Measurements from ENCODE around the gene SLC2A4RG. TPM values are rescaled to one million over a fixed set of nuclear protein-coding genes. Genes with fewer than 3 reads are reported as not detected.

SLC2A4RG gene
- total RNA-seq, 1 donor from 2014 or later: 69.6 TPM

DNA sequence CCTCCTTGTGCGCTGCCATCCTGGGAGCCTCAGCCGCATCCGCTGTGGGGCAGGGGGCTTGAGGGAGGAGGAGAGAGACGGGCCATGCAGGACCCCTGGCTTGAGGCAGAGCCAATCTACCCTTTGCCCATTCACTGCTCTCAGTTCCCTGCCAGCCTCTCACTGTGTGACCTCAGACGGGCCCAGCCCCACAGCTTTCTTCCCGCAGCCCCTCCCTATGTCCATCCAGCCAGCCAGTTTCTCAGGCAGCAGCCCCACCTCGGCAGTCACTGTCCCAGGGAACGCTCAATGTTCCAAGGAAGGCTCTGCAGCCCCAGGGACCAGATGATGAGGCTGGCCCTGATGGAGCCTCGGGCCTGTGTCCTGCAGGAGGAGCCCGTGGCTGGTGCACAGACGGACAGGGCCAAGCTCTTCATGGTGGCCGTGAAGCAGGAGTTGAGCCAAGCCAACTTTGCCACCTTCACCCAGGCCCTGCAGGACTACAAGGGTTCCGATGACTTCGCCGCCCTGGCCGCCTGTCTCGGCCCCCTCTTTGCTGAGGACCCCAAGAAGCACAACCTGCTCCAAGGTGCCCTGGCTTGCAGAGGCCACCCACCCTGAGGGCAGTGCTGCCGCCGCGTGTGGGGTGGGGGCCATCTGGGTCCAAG lies 47.0 kb upstream of the SLC2A4RG start:
- TF ChIP-seq, protein P1, sequence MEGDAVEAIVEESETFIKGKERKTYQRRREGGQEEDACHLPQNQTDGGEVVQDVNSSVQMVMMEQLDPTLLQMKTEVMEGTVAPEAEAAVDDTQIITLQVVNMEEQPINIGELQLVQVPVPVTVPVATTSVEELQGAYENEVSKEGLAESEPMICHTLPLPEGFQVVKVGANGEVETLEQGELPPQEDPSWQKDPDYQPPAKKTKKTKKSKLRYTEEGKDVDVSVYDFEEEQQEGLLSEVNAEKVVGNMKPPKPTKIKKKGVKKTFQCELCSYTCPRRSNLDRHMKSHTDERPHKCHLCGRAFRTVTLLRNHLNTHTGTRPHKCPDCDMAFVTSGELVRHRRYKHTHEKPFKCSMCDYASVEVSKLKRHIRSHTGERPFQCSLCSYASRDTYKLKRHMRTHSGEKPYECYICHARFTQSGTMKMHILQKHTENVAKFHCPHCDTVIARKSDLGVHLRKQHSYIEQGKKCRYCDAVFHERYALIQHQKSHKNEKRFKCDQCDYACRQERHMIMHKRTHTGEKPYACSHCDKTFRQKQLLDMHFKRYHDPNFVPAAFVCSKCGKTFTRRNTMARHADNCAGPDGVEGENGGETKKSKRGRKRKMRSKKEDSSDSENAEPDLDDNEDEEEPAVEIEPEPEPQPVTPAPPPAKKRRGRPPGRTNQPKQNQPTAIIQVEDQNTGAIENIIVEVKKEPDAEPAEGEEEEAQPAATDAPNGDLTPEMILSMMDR (IDR thresholded peaks at IDR 0.05; ENCODE audit: unreplicated experiment): no peak
- peak overlapping the region; percentile 31 for H3K4me3 Mint-ChIP-seq (ENCODE audit: unreplicated experiment)
- H3K36me3 Mint-ChIP-seq (ENCODE audit: low read depth, unreplicated experiment): peaks cover 4% of the 10 kb centered on the region
- peaks cover 4% of the 10 kb centered on the region for H3K4me1 Mint-ChIP-seq (ENCODE audit: unreplicated experiment)
- H3K27ac Mint-ChIP-seq (ENCODE audit: unreplicated experiment): no peak overlapping the region
- peaks cover 9% of the 10 kb centered on the region for H3K27me3 Mint-ChIP-seq (ENCODE audit: unreplicated experiment)
- no peak for DNase-seq (ENCODE audit: low spot score)
- no peaks in the 10 kb centered on the region for H3K9me3 Mint-ChIP-seq (ENCODE audit: unreplicated experiment)

- peaks cover 4% of the 10 kb centered on the region for H3K4me1 Mint-ChIP-seq (ENCODE audit: unreplicated experiment)
These were observed 46.4 kb upstream of the SLC2A4RG start for GRCh38 chr20:63693083-63693732.

GRCh38 chr20:63693733-63694583 lies 45.6 kb upstream of the SLC2A4RG start:
- DNase-seq (ENCODE audit: low spot score): no peak
- Mint-ChIP-seq H3K4me1 (ENCODE audit: unreplicated experiment) (peaks cover 4% of the 10 kb centered on the region), H3K27me3 (ENCODE audit: unreplicated experiment) (peaks cover 9% of the 10 kb centered on the region), H3K9me3 (ENCODE audit: unreplicated experiment) (no peaks in the 10 kb centered on the region), H3K36me3 (ENCODE audit: low read depth, unreplicated experiment) (peaks cover 4% of the 10 kb centered on the region), H3K27ac (ENCODE audit: unreplicated experiment) (no peak overlapping the region), H3K4me3 (ENCODE audit: unreplicated experiment) (no peak overlapping the region)
- TF ChIP-seq, protein P1 (IDR thresholded peaks at IDR 0.05; ENCODE audit: unreplicated experiment): no peak

More at GRCh38 chr20:63693083-63693732, 46.4 kb upstream of the SLC2A4RG start:
- Mint-ChIP-seq H3K36me3 (ENCODE audit: low read depth, unreplicated experiment) (peaks cover 4% of the 10 kb centered on the region), H3K27ac (ENCODE audit: unreplicated experiment) (no peak overlapping the region), H3K27me3 (ENCODE audit: unreplicated experiment) (peaks cover 9% of the 10 kb centered on the region), H3K9me3 (ENCODE audit: unreplicated experiment) (no peaks in the 10 kb centered on the region), H3K4me3 (ENCODE audit: unreplicated experiment) (no peak overlapping the region)
- TF ChIP-seq, protein P1 (IDR thresholded peaks at IDR 0.05; ENCODE audit: unreplicated experiment): no peak
- no peak for DNase-seq (ENCODE audit: low spot score)

- Mint-ChIP-seq H3K27ac (ENCODE audit: unreplicated experiment) (no peak overlapping the region), H3K9me3 (ENCODE audit: unreplicated experiment) (no peaks in the 10 kb centered on the region), H3K4me1 (ENCODE audit: unreplicated experiment) (peaks cover 4% of the 10 kb centered on the region), H3K4me3 (ENCODE audit: unreplicated experiment) (no peak overlapping the region), H3K36me3 (ENCODE audit: low read depth, unreplicated experiment) (peaks cover 4% of the 10 kb centered on the region), H3K27me3 (ENCODE audit: unreplicated experiment) (peaks cover 9% of the 10 kb centered on the region)
- TF ChIP-seq, protein P1 (IDR thresholded peaks at IDR 0.05; ENCODE audit: unreplicated experiment): no peak
- no peak for DNase-seq (ENCODE audit: low spot score)
These were observed 44.8 kb upstream of the SLC2A4RG start for GRCh38 chr20:63694584-63695423.

All from endothelial cell (in vitro differentiated cells).